Mucosa of descending colon (tissue), 3 donors: ENCODE data around the gene RAB11FIP3. TPM values are rescaled to one million over a fixed set of nuclear protein-coding genes. Genes with fewer than 3 reads are reported as not detected.

Source experiments
- ATAC-seq: fragments of 200-7000 bp; cut with Tn5 transposase; one replicate; pipeline ENCODE4 v1.9.1; 2020; ENCODE audit warnings: mild to moderate bottlenecking, moderate library complexity
- DNase-seq, 3 donors: peaks; one replicate each; pipeline ENCODE4 v3.0.0-alpha.2; 2020
- H3K36me3 ChIP-seq: fragments of 200-600 bp; one replicate; pipeline ENCODE4 v1.8.0; 2021; ENCODE audit warnings: low read depth, mild to moderate bottlenecking
- H3K4me1 ChIP-seq: fragments of 200-600 bp; one replicate; pipeline ENCODE4 v1.8.0; 2021; ENCODE audit warnings: low read depth, mild to moderate bottlenecking
- H3K4me3 ChIP-seq: fragments of 200-600 bp; one replicate; pipeline ENCODE4 v1.8.0; 2021; ENCODE audit warnings: mild to moderate bottlenecking
- H3K9me3 ChIP-seq: fragments of 200-600 bp; one replicate; pipeline ENCODE4 v1.8.0; 2021; ENCODE audit warnings: mild to moderate bottlenecking
- intact Hi-C, 2 donors: fragments of 100-400 bp; cut with DNase I in 1 of 2; cut with micrococcal nuclease in 1 of 2; formaldehyde crosslinking; loops; one replicate each; pipeline versions ENCODE4 v1.11.0 to v1.11.1; 2022; cut with DNase I, micrococcal nuclease
- total RNA-seq, 3 donors: library from RNA; stranded (reverse); fragmentation: NEBNext Ultra II Directional in 2 of 3; extraction: Animal tissue kit (Norgen Biotek cat#: 25700) in 2 of 3; gene quantifications; one replicate each; pipeline versions ENCODE4 v1.2.1 to v1.2.4, GENCODE V29; 2021 to 2023
- TF ChIP-seq, protein P1 (sequence below): fragments of 200-600 bp; IDR thresholded peaks from one replicate; pipeline ENCODE4 v1.8.0; 2022; ENCODE audit warnings: antibody characterized with exemption, mild to moderate bottlenecking
- donor health status: DM: no; HTN: no; CAD: no; lungs with moderate emphysema.
- donor health status: DM: no; HTN: no; CAD: no.
- donor health status: DM: no; HTN: yes; CAD: no.

RAB11FIP3 gene
- total RNA-seq, 3 donors from 2014 or later: 22.3 to 45.6 (median 30.7) TPM

- TF ChIP-seq, protein P1, sequence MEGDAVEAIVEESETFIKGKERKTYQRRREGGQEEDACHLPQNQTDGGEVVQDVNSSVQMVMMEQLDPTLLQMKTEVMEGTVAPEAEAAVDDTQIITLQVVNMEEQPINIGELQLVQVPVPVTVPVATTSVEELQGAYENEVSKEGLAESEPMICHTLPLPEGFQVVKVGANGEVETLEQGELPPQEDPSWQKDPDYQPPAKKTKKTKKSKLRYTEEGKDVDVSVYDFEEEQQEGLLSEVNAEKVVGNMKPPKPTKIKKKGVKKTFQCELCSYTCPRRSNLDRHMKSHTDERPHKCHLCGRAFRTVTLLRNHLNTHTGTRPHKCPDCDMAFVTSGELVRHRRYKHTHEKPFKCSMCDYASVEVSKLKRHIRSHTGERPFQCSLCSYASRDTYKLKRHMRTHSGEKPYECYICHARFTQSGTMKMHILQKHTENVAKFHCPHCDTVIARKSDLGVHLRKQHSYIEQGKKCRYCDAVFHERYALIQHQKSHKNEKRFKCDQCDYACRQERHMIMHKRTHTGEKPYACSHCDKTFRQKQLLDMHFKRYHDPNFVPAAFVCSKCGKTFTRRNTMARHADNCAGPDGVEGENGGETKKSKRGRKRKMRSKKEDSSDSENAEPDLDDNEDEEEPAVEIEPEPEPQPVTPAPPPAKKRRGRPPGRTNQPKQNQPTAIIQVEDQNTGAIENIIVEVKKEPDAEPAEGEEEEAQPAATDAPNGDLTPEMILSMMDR: no peak
- Histone ChIP-seq H3K4me1 (no peaks in the 10 kb centered on the region), H3K36me3 (no peaks in the 10 kb centered on the region), H3K4me3 (no peak overlapping the region), H3K9me3 (no peaks in the 10 kb centered on the region)
- ATAC-seq: no peak
- DNase-seq: no peak
- intact Hi-C loops: no loop called here
Measured at GRCh38 chr16:548586-548985, 123.1 kb downstream of the RAB11FIP3 start.

DNA sequence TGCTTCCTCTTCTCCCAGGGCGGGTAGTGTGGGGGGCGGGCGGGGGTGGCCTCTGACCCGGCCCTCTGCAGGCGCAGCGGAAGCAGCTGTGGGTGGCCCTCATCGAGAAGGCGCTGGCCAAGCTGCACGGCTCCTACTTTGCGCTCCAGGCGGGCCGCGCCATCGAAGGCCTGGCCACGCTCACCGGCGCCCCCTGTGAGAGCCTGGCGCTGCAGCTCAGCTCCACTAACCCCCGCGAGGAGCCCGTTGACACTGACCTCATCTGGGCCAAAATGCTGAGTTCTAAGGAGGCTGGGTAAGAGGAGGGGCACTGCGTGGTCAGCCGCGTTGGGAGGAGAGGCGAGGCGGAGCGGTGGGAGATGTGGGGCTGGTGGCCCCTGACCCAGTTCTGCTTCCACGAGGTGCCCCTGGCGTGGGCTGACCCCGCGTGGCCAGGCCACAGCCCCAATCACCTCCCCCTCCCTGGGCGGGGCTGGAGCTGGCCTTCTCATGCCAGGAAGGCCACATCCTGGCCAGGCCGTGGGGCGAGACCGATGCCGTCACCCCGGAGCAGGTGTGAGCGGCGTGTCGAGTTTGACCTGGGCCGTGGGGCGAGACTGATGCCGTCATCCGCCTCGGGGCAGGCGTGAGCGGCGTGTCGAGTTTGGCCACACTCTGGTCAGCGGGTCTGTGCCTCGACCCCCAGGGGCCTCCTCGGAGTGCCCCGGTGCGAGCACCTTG lies 124.3 kb downstream of the RAB11FIP3 start:
- no peak overlapping the region for H3K4me3 ChIP-seq
- TF ChIP-seq, protein P1: no peak
- H3K36me3 ChIP-seq: no peaks in the 10 kb centered on the region
- no peaks in the 10 kb centered on the region for H3K4me1 ChIP-seq
- DNase-seq (no peak), ATAC-seq (no peak)
- H3K9me3 ChIP-seq: no peaks in the 10 kb centered on the region
- intact Hi-C loops: no loop called here

DNA sequence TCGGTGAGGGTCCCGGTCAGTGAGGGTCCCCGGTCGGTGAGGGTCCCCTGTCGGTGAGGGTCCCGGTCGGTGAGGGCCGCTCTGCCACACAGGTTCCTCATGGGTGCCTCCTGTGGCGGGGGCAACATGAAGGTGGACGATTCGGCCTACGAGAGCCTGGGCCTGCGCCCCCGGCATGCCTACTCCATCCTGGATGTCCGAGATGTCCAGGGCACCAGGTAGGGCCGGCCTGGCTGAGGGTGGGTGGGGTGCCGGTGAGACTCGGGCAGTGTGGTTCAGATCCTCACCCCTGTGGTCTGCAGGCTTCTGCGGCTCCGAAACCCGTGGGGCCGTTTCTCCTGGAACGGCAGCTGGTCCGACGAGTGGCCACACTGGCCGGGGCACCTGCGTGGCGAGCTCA lies 125.8 kb downstream of the RAB11FIP3 start:
- TF ChIP-seq, protein P1: no peak
- Histone ChIP-seq H3K9me3 (no peaks in the 10 kb centered on the region), H3K4me1 (no peaks in the 10 kb centered on the region), H3K4me3 (no peak overlapping the region), H3K36me3 (no peaks in the 10 kb centered on the region)
- DNase-seq: no peak
- no peak for ATAC-seq
- intact Hi-C loops: no loop called here

DNA sequence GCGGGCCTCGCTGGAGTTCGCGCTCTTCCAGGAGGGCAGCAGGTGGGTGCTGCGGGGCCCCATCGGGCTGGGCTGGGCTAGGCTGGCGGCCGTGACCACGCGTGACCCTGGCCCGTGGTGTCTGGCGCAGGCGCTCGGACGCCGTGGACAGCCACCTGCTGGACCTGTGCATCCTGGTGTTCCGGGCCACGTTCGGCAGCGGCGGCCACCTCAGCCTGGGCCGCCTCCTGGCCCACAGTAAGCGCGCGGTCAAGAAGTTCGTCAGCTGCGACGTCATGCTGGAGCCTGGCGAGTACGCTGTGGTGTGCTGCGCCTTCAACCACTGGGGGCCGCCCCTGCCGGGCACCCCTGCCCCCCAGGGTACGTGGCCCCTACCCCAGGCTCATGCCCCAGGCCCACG lies 126.7 kb downstream of the RAB11FIP3 start:
- intact Hi-C loops: no loop called here
- DNase-seq (no peak), ATAC-seq (no peak)
- Histone ChIP-seq H3K4me3 (no peak overlapping the region), H3K4me1 (no peaks in the 10 kb centered on the region), H3K36me3 (no peaks in the 10 kb centered on the region), H3K9me3 (no peaks in the 10 kb centered on the region)
- TF ChIP-seq, protein P1: no peak

GRCh38 chr16:553601-554296 lies 128.3 kb downstream of the RAB11FIP3 start:
- Histone ChIP-seq H3K9me3 (no peaks in the 10 kb centered on the region), H3K4me1 (no peaks in the 10 kb centered on the region), H3K4me3 (no peak overlapping the region), H3K36me3 (no peaks in the 10 kb centered on the region)
- DNase-seq: no peak
- no peak for ATAC-seq
- TF ChIP-seq, protein P1: no peak
- intact Hi-C loops: no loop called here
